Measurements from ENCODE around the gene INHBA.

INHBA gene

GRCh38 chr7:41688906-41689305 is 14.0 kb downstream of the INHBA start:
- no peak for DNase-seq (ENCODE audit: low spot score)

GRCh38 chr7:41688012-41688625 is 14.8 kb downstream of the INHBA start:
- DNase-seq (ENCODE audit: low spot score): no peak

GRCh38 chr7:41685684-41686083 is 17.2 kb downstream of the INHBA start:
- no peak for DNase-seq (ENCODE audit: low spot score)

- no peak for DNase-seq (ENCODE audit: low spot score)
Measured at GRCh38 chr7:41682422-41682821, 20.5 kb downstream of the INHBA start.

- no peak for DNase-seq (ENCODE audit: low spot score)
Measured at GRCh38 chr7:41679566-41679965, 23.3 kb downstream of the INHBA start.

GRCh38 chr7:41674505-41675023 is 28.3 kb downstream of the INHBA start:
- no peak for DNase-seq (ENCODE audit: low spot score)

- no peak for DNase-seq (ENCODE audit: low spot score)
Measured at GRCh38 chr7:41661596-41661995, 41.3 kb downstream of the INHBA start.

- DNase-seq (ENCODE audit: low spot score): no peak
Measured at GRCh38 chr7:41659539-41659938, 43.4 kb downstream of the INHBA start.

- no peak for DNase-seq (ENCODE audit: low spot score)
Measured at GRCh38 chr7:41656366-41656765, 46.5 kb downstream of the INHBA start.

GRCh38 chr7:41655426-41655825 is 47.5 kb downstream of the INHBA start:
- no peak for DNase-seq (ENCODE audit: low spot score)

GRCh38 chr7:41652267-41652666 is 50.6 kb downstream of the INHBA start:
- DNase-seq (ENCODE audit: low spot score): no peak

- DNase-seq (ENCODE audit: low spot score): no peak
Measured at GRCh38 chr7:41648501-41648900, 54.4 kb downstream of the INHBA start.

- no peak for DNase-seq (ENCODE audit: low spot score)
Measured at GRCh38 chr7:41643616-41644015, 59.3 kb downstream of the INHBA start.

- no peak for DNase-seq (ENCODE audit: low spot score)
Measured at GRCh38 chr7:41641665-41642014, 61.2 kb downstream of the INHBA start.

- no peak for DNase-seq (ENCODE audit: low spot score)
Measured at GRCh38 chr7:41641011-41641664, 61.8 kb downstream of the INHBA start.

GRCh38 chr7:41640487-41640886 is 62.4 kb downstream of the INHBA start:
- DNase-seq (ENCODE audit: low spot score): no peak

GRCh38 chr7:41637049-41637448 is 65.8 kb downstream of the INHBA start:
- no peak for DNase-seq (ENCODE audit: low spot score)
